Stimulated activated CD4-positive, alpha-beta T cell treated with anti-CD3 and anti-CD28 coated beads, Interleukin-1b, Interleukin-23, amount 100 ng/mL, for 48 hours (primary cell): ENCODE measurements around the gene KCNJ9.
A peak's percentile ranks its signal among the peaks of the same experiment; 100 is the strongest.

Experiments
- DNase-seq: peaks from one replicate; pipeline ENCODE4 v3.0.0-alpha.2; 2020

Gene KCNJ9

DNA sequence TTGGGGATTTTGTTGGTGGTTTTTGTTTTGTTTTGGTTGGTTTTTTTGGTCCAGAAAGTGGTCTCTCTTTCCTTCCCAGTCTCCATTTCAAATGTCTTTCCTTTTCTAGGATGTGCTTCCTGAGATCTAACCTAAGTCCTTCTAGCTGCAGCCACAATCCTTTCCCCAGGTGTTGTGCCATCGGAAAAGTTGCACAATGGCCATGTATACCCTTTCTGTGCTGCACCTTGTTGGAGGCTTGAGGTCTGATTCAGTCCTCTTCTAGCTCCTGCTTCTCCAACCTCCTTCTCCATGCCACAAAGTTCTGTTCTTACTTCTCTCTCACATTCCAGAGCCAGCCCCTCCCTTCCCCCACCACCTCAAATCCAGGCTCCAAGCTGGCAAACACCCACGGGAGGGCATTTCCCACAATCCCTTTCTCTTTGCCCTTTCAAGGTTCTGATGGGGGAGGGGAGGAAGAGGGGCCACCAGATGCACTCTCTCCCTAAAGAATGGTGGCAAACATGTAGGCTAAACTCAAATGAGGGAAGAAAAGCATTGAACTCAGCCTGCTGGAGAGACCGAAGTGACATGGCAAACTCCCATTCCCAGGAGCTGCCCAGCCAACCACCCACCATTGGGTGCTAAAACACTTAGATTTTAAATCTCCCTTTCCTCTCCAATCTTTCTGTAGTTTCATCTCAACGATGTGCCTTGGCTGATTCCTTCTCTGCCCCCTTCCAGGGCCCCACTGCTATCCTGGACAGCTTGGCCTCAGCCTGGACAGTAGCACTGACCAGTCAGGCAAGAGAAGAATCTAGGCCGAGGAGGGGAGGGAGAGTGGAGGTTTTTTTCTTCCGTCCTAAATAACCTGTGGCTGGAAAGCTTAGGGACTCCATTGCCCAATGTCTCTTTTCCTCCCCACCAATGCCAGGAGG lies 14.3 kb upstream of the KCNJ9 start:
- no peak for DNase-seq

DNA sequence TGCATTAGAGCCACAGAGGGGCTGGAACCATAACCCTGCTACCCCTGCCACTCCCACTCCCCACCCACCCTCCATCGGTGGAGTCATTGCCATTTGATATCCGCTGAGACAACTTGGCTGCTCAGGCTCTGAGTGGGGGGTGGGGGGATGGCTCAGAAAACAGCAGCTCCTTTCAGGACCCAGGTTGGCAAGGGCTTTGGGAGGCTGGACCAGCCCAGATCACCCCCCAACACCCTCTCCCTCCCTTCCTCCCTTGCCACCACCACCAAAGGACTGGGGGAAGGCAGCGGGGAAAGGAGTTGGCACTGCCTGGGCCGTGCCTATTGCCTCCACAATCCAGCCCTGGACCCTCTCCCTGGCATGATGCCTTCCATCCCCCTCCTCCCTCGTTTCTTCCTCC lies 13.1 kb upstream of the KCNJ9 start:
- no peak for DNase-seq

DNA sequence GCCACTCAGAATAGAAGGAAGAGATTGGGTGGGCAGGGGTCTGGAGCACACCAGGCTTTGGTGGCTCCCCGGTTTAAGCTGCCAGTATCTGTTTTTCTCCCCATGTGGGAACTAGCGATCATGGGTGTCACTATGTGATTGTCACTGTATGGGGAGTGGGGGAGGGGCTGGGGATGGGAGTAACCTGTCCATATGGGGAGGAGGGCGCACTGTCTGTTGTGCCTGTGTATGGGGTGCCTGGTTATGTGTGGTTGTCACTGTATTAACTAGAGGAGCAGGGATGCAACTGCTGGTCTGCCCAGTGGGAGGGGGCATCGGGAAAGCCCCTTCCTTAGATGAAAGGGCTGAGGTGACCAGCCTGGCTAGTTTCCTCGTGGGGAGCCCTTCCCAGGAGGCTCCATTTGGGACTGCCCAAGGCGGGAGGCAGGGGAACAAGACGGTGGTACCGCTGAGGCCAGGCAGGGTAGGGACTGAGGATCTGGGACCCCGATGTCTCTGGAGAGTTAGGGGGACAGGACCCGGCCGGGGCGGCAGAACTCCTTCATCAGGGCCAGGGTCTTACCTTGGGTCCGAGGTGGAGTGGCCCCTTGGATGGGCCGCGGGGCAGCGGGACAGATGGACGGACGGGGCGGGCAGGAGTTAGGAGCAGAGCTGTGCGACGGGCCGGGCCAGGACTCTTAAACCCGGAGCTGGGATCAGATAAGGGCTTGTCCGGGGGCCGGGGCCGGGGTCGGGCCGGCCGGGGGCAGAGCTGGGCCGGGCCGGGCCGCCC lies 11.7 kb upstream of the KCNJ9 start, which contains the start of gene KCNJ10:
Gene KCNJ10, minus strand, starts transcription at position 701 of the 772 bp plus-strand sequence. CDS start 27,628 bp downstream, outside the sequence.
- no peak for DNase-seq

DNA sequence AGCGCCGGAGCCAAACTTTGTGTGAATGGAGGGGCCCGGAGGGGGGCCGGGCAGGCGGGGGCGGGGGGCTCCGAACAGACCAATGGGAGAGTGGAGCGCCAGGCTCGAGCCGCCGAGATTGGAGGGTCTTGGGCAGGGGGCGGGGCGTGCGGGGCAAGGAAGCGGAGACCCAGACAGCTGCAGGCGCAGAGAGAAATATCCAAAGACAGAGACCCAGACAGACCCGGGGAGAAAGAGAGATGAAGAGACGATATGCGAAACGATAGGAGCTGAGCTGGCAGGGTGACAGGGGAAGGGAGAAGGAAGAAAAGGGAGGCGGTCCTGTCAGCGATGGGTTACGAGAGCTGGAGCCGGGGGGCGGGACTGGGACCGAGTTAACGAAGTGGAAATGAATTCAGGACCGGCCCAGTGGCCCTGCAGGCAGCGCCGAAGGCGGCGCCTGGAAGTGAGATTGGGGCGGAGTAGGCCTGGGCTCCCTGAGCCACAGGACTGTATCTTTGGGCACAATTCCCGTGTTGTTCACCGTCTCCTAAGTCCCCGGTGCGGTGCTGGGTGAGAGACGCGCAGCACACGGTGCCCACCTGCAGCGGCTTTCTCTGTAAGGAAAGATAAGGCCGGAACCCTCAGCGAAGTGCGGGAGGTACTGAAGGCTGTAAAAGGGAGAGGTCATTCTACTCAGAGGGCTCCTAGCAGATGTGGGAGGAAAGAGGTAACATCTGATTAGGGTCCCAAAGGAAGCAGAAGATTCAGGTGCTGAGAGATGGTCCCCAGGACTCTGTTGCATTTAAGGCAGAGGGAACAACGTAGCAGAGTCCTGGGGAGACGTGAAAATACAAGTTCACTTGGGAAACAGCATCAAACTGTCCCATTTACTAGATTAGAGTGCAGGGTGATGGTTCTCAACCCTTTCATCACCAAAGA lies 10.8 kb upstream of the KCNJ9 start:
- peak; percentile 42 for DNase-seq

DNA sequence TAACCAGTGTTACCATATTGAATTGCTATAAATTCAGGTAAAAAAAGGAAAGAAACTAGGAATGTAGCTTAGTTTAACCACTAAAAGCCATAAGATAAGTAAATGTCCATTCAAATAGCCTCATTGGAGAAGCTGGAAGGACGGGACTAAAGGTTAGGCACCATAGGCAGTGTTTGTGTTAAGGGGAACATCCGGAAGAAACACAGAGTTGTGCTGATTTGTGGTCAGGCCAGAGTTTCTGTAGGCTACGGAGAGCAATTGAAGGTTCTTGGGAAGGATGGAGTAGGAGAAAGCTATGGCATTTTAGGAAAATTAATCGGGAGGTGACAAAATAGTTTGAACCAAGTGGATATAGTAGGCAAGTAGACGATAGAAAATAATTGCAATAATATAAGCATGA lies 10.0 kb upstream of the KCNJ9 start:
- DNase-seq, result no peak

DNA sequence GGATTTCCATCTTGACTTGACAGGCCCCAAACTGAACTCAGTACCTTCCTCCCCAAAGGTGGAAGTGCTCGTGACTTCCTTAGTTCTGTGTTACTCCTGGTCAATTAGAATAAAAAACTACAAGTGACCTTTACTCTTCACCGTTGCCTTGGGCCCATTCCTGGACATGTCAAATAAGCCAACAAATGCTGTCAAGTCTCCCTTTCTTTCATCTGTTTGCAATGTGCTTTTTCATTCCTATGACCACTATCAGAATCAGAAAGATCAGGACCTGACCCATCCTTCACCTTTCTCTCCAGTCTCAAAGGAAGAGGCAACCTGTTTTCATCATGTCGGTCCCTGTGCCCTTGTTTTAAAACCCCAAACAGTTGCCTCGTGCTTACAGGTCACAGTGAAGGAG lies 6.5 kb upstream of the KCNJ9 start:
- DNase-seq, result no peak

DNA sequence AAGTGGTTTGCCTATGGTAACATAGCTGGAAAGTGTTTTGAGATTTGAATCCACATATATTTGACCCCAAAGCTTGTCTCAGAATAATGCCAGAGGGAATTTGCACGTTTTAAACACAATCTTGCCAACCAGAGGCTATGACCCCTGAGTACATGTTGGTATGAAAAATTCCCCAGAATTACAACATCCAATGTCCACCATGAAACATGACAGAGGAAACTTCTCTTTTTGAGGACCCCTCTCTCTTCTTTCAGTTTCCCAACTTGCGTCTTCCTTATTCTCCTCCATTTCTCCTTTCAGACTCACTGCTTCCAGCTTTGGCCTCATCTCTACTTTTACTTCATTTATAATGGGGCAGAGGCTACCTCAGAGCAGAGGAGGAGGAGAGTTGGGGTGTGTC lies 5.5 kb upstream of the KCNJ9 start:
- DNase-seq, result no peak

DNA sequence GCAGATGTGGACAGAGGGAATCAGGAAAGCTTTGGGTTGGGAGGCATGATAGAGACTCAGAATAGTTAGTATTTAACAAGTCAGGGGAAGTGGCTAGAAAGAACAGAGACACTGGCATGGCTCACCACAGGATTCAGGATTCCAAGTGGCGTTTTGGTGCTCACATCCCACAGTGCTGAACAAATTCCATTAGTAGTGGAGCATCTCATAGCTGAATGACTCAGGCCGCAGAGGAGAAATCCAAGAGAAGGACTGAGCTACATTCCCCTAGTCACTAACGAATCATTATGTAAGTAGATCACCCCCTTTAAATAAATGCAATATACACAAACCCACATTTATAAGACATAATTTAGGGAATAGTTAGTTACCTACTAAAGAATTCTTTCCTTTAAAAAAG lies 5.0 kb upstream of the KCNJ9 start:
- no peak for DNase-seq

DNA sequence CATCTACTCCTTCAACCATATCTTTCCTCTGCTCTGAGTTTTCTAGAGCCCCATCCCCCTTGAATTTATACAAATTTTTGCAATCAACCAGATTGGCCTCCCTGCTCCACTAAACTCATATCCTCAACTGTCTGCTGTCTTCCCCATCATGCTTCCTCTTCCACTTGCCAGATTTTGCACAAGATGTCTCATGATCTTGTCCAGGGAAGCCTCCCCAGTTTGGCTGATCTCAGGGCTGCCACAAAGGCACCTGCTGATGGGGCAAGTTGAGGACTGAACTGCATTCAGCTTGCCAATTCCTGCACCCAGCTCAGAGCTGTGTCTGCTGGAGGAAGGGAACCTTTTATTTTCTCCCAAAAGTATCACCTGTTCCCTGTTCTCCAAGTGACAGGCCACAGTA lies 3.9 kb upstream of the KCNJ9 start:
- no peak for DNase-seq

DNA sequence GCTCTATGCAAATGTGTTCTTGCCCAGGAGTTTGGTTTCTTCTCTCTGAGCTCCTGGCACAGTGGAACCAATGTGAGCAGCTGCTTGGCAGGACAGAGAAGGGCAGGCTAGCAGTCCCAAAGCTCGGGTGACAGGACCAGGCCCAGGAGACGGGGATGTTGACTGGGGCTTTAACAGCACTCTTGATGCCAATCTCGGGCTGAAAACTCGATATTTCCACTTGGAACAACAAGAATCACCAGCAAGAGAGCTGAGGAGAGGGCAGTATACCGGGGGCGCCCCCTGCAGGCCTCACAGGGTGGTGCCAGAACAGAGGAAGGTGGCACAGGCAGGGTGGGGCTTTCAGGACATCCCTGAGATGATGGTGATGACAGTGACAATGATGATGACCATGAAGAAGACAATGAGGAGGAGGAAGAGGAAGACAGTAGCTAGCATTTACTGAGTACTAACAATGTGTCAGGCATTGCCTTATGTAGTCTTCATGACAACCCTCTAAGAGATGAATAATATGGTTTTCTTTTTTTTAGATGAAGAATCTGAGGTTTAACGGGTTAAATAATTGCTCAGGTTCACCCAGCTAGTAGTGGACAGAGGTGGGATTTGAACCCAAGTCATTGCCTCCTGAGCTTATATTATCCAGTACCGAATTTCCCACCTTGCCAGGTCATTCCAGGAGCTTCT lies 2.7 kb upstream of the KCNJ9 start:
- peak; percentile 76 for DNase-seq

DNA sequence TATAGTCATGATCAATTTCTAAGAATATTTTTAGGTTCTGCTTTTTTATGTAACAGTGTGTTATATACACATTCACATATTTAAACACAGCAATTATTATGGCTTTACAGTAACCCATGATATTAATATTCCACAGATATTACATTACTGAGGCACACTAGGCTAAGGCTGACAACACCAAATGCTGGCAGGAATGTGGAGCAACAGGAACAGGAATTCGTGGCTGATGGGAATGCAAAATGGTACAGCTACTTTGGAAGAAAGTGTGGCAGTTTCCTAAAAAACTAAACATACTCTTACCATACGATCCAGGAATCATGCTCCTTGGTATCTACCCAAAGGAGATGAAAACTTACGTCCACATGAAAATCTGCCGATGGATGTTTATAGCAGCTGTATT lies 1.9 kb upstream of the KCNJ9 start:
- DNase-seq, result no peak

DNA sequence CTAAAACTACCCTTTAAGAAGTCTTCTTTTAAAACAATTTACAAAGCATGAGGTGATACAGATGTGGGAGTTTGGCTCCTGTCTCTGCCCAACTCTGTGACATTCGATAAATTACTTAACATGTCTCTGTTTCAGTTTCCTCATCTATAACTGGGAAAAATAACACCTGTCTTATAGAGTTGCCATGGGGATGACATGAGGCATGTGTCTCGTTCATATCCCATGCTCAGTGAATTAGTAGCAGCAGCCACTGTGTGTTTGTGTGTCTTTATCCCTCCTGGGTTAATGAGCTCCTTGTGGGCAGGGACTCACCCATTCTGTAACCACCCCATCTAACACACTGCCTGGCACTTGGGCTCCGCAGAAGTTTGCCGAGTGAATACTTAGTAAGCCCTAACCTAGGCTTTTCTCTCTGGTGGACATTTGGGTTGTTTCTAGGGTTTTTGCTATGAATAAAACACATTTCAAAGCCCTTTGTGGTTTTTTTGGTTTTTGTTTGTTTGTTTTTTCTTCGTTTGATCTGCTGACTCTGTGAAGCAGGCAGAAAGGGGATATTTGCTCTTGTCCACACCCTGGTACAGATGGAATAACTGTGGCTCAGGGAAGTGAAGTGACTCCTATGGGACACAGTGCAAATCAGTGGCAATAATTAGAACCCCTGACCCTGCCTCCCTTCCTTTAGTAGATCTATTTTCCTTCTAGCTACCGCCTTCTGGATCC lies 797 bp upstream of the KCNJ9 start:
- DNase-seq, result no peak

DNA sequence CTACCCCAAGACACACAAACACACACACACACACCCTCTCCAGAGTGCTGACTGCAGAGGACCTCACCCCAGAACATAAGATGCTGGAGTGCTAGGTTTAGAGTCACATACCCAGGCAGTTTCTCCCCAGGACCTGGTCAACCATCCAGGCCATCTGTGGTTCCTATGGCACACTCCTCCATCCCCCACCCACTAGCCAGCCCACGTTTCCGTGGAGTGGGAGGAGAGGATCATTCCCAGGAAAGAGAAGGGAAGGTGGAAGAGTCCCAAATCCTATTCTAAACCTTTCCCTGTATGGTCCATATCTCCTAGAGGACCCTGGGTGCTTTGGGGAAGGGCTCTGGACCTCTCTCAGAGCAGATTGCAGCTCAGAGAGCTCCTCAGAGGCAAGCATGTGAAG lies 1.1 kb downstream of the KCNJ9 start:
- no peak for DNase-seq

DNA sequence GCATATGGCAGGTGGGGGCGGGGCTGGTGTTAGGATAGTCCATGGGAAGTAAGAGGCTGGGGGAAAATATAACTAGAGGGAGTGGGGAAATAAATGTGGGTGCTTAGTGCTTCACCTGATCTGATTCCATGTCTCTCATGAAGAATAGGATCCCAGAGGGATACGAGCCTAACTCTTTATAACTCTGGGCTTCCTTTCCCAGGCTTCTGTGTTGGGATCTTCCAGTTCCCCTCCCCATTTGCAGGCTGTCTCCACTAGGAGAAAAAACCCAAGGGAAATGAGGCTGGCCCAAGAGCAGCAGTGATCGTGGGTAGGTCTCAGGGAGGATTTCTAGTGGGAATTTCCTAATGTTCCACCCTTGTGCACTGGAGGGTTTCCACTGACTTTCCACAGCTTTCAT lies 1.6 kb downstream of the KCNJ9 start:
- DNase-seq, result no peak

DNA sequence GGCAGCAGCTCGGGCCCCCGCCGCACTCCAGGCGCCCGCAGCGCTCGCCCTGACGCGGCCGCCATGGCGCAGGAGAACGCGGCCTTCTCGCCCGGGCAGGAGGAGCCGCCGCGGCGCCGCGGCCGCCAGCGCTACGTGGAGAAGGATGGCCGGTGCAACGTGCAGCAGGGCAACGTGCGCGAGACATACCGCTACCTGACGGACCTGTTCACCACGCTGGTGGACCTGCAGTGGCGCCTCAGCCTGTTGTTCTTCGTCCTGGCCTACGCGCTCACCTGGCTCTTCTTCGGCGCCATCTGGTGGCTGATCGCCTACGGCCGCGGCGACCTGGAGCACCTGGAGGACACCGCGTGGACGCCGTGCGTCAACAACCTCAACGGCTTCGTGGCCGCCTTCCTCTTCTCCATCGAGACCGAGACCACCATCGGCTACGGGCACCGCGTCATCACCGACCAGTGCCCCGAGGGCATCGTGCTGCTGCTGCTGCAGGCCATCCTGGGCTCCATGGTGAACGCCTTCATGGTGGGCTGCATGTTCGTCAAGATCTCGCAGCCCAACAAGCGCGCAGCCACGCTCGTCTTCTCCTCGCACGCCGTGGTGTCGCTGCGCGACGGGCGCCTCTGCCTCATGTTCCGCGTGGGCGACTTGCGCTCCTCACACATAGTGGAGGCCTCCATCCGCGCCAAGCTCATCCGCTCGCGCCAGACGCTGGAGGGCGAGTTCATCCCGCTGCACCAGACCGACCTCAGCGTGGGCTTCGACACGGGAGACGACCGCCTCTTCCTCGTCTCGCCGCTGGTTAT lies 2.8 kb downstream of the KCNJ9 start:
- DNase-seq, result peak; percentile 72

DNA sequence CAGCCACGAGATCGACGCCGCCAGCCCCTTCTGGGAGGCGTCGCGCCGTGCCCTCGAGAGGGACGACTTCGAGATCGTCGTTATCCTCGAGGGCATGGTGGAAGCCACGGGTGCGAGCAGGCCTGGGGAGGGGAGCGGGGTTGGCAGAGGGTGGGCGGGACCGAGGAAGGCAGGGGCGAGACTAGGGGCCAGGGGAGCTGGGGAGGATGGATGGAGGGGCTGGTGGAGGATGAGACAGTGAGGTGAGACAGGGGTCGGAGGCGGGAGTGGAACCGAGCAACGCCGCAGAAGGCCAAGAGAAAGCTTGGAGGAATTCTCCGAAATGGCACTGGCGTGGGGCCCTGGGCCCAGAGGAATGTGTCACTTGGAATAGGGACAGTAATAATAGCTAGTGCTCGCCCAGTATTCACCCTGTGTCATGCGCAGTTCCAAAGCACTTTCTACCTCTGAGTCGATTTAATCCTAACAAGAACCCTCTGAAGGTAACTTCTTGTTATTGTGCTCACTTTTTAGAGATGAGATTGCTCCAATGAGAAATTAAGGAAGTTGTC lies 3.5 kb downstream of the KCNJ9 start:
- DNase-seq, result no peak

DNA sequence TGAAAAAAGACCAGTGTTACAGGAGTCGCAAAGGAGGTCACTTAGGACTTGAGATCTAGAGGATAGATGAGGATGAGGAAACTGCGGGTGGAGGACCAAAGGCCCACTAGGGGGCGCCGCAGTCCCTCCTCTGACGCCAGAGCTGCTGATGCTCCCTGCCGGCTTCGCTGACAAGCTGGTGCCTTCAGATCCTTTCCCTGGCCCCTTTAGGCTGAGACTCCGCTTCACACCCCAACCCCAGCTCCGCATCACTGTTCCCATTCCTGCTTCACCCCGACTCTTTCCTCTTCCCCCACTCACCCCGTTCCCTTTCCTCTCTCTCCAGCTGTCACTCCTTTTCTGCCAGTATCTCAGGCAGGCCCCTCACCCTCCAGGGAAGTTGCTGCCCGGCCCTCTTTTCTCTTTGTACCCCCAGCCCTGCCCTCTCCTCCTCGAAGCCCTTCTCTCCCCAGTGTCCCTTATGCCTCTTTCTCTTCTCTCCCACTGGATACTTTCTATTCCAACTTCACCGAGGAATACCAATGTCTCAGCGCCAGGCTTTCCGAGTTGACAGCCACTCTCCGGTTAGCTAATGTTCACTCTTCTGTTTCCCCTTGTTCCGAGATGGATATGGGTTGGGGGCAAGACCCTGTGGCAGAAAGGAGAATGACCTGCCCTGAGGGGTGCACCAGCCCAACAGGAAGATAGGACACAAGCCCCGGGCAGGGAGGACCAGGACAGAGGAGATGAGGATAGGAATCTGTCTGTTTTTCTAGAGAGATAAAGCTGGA lies 4.5 kb downstream of the KCNJ9 start:
- DNase-seq, result peak; percentile 81

DNA sequence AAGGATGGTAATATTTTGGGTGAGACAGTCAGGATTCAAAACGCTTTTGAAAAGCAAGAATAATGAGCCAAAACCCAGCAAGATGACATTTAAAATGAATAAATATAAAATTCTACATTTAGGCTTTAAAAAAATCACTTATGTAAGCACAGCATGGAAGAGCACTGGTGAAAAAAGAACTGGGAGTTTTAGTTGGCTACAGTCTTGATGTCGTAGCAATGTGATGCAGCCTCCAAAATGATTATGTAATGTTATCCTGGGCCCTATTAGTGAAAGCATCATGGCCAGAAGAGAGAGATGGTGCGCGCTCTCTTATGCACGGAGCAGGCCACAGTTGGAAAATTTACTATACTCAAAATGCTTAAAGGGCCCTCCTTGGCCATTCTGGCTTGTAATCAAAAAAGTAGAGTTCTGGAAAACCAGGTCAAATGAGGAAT lies 5.1 kb downstream of the KCNJ9 start:
- DNase-seq, result no peak

DNA sequence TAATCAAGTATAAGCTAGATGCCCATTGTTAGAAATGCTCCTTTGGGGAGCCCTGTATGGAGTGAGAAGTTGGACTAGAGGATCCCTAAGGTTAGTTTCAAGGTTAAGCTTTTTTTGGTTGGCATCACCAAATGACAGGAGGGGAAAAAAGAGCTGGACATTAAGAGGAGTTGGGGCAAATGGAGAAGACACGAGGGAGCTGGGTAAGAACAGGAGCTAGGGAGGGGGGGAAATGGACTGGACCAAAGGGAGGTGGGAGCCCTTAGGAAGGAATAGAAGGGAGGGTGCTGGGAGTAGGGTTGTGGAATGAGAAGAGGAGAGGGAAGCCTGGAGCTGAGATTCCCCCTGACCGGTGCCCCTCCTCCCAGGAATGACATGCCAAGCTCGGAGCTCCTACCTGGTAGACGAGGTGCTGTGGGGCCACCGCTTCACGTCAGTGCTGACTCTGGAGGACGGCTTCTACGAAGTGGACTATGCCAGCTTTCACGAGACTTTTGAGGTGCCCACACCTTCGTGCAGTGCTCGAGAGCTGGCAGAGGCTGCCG lies 5.9 kb downstream of the KCNJ9 start:
- no peak for DNase-seq
